Activated CD8-positive, alpha-beta memory T cell treated with anti-CD3 and anti-CD28 coated beads, Interleukin-2, amount 50 U/mL, for 4 hours (primary cell): ENCODE results near the gene CAPN13.

Experiments used
- DNase-seq: peaks from one replicate; pipeline ENCODE4 v3.0.0-alpha.2; 2020

Gene CAPN13

DNA sequence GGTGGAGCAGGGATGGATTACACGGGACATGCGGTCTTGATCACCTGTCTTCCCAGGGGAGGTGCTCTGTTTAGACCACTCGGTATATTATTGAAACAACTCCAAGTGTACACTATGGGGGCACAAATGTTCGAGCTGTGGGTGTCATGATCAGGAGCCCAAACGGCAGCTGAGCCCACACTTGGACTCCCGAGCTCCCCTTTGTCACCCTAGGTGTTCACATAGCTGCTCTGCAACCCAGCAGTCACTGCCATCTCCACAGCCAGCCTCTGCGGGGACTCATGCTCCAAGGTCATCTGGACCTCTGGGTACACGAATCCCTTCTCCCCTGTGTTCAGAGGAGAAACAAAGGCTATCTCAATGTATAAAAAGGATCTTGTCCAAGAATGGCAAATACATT is 46.0 kb downstream of the CAPN13 start:
- peak; percentile 5 for DNase-seq

DNA sequence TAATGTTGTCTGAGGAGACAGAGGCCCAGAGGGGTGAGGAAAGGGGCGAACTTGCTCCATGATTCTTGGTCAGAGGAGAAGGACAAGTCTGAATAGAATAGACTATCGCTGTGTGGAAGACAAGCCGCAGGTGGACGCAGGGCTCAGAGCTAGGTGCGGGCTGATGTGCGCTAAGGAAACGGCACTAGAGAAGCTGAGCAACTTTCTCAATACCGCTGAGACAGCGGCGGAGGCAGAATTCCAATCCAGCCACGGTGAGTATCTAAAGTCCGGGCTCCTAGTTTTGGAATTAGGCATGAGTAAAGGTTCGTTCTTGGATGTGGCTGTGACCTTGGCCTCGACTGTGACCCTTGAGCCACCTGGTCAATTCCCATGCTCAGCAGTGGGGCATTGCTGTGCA is 47.8 kb downstream of the CAPN13 start:
- DNase-seq = no peak

DNA sequence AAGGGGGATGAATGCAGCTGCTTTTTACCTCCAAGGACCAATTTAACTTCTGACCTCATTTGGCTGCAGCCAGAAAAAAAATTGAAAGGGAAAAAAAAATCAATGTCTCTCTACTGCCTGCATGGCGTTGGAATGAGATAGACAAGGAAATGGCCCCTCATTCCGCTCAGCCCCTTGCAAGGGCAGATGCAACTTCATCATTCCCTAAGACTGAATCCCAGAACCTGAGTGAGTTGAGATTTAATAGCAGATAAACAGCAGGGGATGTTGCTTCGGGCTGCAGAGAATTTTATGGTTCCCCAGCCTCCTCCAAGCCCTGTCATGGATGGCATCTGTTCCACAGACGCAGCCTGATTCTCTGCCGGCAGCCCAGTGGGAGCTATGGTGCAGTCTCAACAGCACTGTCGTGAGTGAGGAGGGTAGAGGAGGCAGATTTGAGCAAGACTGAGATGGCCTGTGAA is 49.0 kb downstream of the CAPN13 start:
- no peak for DNase-seq

DNA sequence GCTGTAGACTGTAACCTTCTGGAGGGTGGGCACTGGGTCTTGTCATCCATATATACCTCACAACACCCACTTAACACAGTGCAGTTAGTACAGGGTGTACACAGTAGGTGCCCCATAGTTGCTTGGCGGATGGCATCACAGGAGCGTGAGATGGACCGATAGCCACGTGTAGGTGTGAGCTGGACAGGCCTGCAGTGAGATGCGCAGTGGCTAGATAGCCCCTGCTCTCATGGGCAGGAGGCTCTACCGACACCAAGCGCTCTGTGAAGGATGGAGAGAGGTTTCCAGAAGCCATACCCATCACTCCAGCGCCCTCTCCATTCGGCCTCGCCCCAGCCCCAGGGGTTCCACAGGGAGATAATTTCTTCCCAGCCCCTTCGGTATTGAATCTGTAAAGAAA is 49.5 kb downstream of the CAPN13 start:
- DNase-seq = no peak

DNA sequence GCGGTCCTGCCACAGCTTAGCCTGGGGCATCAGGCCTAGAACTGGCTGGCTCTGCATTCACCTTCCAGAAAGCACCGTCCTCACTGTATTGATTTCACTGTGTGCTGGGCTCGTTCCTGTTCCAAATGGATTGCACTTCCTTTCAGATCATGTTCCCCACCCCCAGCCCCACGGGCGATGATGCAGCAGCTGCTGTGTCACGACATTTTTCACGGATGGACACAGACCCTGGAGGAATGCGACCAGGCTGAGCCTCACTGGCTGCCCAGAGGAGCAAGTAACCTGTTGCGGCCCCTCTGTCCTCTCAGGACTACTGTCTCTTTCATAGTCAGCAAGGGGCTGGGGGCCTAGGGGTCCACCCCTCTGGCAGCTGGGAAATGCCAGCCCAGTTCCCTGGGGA is 50.3 kb downstream of the CAPN13 start:
- DNase-seq = no peak

DNA sequence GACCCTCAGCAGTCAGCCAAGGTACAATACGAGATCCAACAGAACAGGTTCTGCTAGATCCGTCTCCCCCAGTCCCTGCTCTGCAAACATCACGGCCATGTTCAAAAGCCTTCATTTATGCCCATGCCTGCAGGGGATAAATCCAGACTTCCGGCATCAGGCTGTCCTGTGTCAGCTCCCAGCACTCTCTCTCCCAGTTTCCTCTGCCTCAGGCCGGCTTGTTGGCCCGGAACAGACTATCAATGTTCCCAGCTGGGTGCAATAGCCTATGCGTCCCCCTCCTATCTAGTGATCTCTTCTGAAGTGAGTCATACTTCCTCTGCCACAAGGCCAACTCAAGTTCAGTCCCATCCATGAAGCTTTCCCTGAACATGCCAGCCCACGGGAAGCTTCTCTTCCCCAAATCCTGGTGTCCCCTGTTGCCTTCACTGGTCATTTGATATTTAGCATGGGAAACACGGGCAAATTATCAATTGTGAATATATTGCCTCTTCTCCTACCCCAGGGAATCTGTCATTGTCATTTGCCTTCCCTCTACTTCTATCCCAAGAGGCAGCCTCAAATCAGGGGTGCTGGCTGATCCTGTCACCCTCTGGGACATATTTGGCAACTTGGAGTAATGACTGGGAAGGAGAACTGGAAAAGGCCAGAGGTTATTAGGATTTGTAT is 51.1 kb downstream of the CAPN13 start:
- DNase-seq = no peak

DNA sequence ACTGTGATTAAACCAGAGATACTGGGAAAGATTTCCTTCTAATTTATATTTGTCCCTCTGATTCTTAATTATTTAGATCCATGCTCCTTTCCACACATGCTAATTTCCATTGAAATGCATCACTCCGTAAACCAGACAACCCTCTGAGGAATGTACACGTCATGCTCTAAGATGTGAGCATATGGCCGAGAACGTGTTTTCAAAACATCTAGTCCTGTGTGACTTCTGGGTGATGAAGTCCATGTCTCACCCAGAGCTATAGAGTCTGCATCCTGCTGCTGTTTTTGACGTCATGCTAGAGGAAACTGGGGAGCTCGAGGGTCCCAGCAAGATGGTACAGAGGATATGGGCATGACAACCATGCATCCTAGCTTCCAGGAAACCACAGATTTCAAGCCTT is 53.6 kb downstream of the CAPN13 start:
- DNase-seq = no peak

DNA sequence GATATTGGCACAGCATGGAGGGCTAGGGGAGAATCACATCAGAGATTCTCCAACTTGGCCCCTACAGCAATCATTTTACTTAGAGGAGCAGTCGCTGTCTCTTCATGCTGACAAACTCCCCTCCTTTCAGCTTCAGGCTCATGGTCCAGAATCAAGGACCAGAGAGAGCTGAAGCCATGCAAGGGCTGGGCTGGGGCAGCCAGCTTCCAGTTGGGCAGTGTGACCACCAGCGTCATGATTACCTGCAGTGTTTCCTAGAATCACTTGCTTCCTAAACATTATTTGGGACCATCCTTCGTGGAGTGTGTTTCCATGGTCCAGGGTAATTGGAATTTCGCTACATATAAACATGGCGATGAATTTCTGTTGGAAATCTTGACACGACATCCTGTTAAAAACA is 54.4 kb downstream of the CAPN13 start:
- DNase-seq = no peak

DNA sequence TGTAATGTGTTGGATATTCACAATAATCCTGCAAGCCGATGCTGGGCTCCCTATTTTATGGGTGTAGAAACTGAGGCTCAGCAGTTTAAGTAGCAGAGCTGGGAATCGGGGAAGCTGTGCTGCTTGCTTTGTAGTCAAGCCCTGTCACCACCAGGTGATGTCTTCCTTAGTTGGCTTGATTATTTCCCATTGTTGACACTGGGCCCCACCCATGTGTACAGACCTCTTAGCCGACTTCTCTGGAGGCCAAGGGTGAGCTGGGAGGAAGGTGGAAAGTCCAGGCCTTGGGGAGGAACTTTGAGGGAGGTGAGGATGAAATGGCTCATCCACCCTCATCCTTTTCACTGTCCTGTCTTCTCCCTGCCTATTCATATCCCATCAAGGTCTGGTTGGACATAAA is 60.0 kb downstream of the CAPN13 start:
- no peak for DNase-seq

DNA sequence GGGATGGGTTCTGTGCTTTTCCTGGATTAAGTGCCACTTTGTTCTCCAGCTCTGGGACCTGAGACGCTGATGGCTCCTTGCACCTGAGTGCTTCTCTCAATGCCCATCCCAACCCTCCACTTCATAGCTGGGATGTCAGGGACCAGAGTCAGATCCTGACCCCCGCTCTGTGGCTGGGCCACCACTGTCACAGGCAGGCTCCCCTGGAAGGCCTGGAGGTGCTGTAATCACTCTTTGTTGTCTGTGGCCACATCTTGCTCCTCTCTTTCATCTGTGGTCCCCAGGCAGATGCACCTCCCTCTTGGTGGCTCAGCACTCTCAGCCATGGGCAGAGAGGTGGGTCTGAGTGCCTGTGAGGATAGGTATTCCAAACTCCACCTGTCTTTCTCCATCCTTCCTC is 62.4 kb downstream of the CAPN13 start:
- no peak for DNase-seq

DNA sequence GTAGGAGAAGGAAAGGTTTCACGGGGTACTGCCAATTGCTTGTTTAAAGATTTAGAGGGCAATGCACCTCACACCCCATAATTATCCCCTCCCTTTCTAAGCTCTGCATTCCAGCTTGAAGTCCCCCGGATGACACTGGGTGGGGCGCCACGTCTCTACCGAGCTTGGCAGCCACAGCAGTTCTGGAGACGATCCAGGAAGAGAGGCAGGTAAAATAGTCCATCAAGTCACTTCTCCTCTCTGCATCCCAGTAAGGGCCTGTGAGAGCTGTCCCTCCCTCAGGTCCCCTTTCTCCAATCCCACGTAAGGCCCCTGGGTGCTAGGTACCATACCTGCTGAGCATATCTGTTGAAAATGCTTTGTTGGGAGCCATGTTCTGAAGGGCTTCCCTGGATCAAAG is 65.7 kb downstream of the CAPN13 start:
- DNase-seq = no peak

DNA sequence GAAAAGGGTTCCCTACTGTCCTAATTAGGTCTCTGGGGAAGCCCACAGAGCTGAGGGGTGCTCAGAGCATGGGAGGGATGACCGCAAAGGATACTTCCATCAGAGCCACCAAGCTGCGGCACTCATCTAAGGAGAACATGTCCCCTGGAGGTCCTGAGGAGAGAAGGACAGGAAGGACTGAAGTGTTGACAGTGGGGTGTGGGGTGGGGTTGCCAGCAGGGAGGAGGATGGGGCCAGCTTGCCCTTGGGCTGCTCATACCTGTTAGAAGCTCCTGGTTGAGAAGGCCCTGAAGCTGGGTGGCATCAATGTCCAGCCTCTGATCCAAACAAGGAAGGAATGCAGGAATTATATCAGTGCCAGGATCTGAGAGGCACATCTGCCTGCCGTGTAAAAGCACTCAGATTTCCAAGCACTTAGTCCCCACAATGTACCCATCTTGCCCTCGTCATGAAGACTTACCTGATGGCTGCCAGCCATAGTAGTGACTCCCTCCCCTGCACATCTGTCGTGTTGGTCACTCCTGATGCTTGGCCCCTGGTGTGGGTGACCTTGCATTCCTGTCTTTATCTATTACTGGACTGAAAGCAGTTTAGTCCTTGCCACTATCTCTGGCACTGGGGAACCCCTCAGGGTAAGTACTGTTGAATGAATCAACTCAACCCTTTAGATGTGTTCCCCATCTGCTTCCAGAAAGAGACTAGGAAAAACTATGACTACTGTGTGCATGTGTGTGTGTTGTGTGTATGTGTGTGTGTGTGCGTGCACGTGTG is 68.9 kb downstream of the CAPN13 start:
- no peak for DNase-seq

DNA sequence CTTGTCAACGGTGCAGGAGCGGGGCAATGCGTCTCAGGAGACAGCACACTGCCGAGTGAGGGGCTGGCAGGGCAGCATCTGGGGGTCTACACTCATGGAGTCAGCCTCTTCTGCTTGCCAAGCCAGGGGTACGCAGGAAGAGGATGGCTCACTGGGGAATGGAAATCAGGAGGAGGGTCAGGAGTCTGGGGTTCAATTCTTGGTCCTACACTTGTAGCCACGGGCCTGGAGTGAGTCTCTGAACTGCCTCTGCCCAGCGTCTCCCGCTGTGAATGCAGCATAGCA is 70.0 kb downstream of the CAPN13 start:
- DNase-seq = no peak

DNA sequence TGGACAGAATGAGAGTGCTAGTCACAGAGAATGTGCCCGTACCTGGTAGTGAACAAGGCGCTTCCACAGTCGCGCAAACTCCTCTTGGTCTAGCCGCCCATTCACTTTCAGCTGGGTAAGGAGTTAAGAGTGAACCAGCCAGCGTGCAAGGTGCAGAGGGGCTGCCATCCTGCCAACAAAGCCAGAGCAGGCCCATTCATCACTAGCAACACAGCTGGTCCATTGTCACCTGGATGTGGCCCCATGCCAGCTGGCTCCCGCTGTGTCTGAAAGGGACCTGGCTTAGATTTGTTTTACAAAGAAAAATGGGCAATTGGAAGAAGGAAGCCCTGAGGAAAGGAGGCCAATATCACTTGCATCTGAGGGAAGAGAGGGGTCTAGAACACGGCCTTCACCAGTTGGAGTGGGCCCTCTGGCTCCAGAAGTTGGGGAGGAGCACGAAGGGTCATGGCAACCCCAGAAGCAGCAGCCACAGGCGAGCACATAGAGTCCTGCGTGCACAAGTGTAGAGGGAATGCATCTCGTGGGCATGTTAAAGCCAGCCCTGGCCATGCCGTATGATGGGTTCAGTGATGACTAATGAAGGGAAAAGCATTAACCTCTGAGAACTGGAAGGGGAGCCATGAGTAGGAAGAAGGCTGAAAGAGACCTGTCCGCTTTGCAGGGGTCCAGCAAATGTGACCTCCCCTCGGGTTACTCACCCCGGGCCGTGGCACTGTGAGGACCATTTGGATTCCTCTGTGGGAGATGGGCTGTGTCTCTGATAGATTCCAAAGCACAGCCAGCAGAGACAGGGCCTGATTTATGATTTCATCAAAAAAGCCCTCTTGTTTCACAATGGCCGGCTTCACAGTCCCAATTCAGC is 70.6 kb downstream of the CAPN13 start:
- DNase-seq = no peak

DNA sequence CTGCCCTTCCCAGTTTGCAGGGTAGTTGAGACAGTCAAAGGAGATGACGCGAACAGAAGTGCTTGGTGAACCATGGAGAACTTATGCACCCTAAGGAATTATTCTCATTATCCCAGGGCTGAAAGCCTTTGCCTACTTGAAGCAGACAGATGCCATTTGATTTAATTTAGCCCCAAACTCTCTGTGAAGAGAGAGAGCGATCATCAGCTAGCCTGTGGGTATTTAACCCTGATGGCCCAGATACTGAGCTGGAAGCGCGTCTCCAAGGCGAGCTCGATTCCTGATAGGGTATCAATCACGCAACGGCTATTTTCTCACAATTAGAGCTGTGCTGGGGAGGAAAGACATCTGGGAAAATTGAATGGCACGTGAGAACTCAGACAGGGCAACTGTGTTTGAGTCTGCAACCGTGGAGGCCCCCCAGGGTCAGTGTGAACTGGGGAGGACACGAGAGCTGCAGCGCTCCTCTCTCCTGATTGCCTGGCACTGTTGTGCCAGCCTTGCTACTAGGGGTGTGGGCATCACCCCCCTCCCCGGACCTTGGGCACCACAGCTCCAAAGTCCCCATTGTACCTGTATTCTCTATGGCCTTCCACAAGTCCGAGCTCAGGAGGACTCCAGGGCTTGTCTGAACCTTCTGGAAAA is 73.2 kb downstream of the CAPN13 start:
- no peak for DNase-seq

DNA sequence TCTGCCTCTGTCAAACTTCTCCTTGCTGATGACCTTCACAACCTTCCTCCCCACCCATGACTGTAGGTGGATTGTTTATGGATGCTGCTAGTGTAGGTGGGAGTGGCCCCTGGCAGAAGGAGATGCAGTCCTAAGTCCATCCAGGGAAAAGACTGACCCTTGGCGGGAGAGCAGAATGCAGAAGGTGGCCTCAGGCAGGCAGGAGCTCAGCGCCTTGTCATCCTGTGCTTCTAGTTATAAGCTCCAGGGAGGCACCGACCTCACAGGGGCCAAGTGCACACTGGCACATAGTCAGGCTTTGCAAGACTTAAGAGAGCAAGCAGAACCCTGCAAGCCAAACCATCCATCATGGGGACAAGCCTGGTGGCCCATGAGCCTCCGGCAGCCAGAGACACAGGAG is 74.4 kb downstream of the CAPN13 start:
- DNase-seq = no peak

DNA sequence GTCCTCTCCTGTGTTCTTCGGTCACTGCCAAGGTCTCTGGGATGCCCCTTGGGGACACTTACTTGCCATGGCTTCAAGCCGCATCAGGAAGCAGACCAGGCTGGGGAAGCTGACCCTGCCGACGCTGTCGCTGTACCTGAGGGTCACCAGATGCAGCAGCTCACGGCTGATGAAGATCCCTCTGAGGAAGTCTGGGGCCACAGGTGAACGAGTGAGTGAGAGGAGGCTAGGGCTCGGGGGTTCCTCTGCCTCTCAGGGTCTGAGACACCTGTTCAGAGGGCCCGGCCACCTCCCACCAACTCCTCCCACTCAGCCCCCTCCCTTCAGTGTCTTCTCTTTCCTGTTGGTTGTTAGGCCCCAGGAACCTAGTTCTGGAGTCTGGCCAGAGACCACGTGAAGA is 74.9 kb downstream of the CAPN13 start:
- DNase-seq = no peak

DNA sequence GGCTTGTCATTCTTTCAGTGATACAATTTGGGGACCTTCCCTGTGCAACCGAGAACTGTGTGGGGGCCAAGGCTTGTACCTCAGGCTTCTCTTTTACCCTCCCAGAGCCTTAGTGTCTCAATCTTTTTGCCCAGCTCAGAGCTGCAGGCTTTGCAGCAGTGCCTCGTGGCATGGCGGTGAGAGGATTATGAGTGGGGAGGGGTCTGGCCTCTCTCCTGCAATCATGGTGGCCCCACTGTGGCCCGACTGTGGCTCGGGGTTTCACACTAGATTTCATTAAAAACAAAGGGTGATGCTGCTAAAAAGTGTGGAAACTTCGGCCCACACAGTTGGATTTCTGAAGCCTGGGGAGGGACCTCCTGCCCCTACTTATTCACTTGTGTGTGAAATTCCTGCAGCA is 75.5 kb downstream of the CAPN13 start:
- no peak for DNase-seq

DNA sequence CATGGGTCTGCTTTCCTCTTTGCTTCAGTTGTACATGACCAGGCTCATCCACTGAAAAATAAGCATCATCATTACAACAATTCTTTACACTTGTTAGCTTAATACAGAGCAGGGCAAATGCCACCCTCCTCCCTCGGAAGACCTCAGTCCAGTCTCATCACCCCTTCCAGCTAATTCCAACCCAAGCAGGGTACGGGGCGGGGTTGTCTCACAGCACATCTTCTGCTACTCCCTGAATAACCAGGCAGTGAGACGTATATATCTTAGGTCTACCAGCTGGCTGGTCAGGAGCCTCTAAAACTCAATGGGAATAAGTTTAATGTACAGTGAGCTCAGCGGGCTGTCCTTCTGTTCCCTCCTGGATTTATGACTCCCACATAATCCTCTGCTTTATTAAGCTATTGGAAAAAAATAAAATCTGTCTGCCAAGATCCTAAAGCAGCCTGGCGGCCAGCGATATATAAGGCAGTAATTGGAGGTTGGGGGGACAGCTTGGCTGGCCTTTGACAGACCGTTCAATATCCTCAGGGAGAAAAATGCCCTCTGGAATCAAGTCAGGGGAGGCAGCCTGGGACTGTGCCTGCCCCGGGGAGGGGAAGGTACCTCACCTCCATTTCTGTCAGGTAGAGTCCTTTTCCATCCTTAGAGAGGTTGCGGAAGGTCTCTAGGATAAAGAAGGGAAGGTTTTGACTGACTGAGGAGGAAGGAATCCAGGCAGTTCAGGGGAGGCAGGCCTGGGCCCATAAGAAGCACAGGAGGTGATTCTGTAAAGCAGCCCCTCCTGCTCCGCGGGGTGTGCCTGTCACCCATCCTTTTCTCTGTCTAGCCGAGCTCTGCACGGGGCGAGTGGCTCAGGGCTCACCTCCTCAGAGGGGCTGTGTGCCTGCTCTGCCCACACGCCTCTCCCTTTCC is 76.3 kb downstream of the CAPN13 start:
- DNase-seq = no peak

DNA sequence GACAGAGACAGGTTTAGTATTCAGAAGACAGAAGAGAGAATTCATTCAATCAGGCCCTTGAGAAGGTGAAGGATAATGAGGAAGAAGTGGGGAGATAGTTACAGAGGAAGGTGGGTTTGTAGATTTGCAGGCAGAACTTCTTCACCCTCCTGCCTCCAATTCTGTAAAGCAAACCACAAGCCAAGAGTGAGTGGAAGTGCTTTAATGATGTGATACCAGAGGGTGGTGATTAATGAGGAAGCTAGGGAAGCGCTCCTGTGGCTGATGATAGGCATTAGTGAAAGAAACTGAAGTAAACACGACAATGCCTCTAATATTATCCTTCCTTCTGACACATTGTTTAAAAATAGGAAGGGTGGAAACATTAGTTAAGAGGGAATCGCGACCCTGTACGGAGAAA is 78.2 kb downstream of the CAPN13 start:
- DNase-seq = no peak

DNA sequence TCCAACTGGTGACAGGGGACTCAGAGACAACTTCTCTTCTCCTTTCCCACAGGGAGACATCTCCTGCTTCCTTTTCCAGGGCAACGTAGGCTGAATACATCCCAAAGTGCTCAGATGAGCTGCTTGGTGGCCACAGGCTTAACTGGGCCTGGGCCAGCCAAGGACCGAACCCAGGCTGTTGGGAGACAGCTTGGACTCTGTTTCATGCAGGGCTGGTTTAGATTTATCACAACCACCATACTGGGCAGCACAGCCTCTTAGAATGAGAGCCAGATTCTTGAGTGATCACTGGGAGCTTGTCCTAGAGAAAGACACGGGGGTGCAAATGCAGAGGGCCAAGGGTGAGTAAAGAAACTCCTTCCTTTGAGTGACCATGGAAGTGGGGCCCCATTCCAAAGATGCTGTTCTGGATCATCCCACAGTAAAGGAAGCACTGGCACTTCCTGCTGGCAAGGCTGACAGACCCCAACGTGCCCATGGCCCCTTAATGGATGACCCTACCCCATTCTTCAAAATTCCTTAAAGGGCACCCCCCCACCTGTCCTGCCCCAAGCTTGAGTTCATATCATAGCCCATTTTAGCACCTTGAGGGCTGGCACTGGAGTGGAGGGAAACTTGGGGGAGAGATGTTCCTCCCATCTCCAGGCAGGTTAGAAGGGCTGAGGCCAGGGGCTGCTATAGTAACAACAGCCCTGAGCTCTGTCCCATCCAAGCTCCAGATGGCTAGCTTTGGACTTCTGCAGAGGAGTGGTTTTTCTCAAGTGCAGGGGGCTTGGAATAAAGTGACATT is 84.1 kb downstream of the CAPN13 start:
- DNase-seq = no peak
